Activated naive CD4-positive, alpha-beta T cell treated with anti-CD3 and anti-CD28 coated beads, Interleukin-2, amount 50 U/mL, for 24 hours (primary cell): ENCODE data around the gene GAL3ST2.
"Not testable (repeated sequence)": the region's sequence is repeated elsewhere in the genome, so short reads cannot be mapped to it uniquely, and the experiment has no call there.

Source experiments
- H3K27ac Mint-ChIP-seq: one replicate; pipeline ENCODE4 v1.8.0; 2021; ENCODE audit warnings: mild to moderate bottlenecking, mixed read lengths
- H3K27me3 Mint-ChIP-seq: one replicate; pipeline ENCODE4 v1.8.0; 2021; ENCODE audit warnings: mixed read lengths
- H3K36me3 Mint-ChIP-seq: one replicate; pipeline ENCODE4 v1.8.0; 2021; ENCODE audit warnings: mixed read lengths
- H3K4me1 Mint-ChIP-seq: one replicate; pipeline ENCODE4 v1.8.0; 2021; ENCODE audit warnings: mixed read lengths
- H3K4me3 Mint-ChIP-seq: one replicate; pipeline ENCODE4 v1.8.0; 2021; ENCODE audit warnings: mild to moderate bottlenecking, mixed read lengths
- H3K9me3 Mint-ChIP-seq: one replicate; pipeline ENCODE4 v1.8.0; 2021; ENCODE audit warnings: mixed read lengths

GAL3ST2 gene

DNA sequence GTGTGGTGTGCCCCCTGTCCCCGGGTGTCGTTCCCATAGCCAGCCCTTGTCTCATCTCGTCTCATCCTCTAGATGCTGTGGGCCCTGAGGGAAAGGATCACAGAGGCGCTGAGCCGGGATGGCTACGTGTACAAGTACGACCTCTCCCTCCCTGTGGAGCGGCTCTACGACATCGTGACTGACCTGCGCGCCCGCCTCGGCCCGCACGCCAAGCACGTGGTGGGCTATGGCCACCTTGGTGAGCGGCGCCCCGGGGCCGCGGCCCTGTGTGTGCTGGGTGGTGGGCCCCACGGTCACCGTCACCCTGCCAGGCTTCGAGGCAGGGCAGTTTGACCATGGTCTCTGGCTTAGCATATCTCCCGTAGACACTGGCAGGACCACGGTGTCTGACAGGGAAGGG lies 20.8 kb upstream of the GAL3ST2 start:
- no peaks in the 10 kb centered on the region for H3K9me3 Mint-ChIP-seq
- no peak overlapping the region for H3K27ac Mint-ChIP-seq
- no peak overlapping the region for H3K4me3 Mint-ChIP-seq
- peaks cover 10% of the 10 kb centered on the region for H3K36me3 Mint-ChIP-seq
- H3K4me1 Mint-ChIP-seq = no peaks in the 10 kb centered on the region
- H3K27me3 Mint-ChIP-seq = no peaks in the 10 kb centered on the region

DNA sequence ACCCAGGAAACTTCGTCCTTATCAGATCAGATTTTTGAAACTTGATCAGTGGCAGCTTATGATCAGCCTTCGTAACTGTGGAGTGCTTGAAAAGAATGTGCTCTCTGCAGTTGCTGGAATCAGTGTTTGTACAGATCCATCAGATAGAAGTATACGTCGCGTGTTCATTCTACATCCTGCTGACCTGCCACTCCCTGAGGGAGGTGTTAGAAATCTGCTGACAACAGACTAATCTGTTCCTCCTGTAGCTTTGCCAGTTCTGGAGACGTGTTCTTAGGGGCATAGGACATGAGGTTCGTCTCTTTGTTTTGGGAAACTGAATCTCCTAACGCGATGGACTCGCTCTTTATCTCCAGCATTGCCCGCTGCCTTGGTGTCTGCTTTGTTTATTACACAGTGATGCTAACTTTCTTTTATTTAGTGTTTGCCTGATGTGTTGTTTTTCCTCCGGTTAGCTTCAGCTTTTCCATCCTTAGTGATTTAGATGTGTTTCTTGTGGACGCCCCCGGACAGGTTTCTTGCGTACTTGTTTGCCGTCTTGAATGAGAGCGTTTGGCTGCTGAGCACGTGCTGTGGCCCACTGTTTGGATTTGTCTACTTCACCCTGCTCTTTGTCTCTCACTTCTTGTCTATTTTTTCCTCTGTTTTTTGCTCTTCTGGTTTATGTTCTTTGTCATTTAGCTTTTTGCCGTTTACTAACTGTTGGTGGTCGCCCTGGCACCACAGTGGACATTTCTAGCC lies 17.4 kb upstream of the GAL3ST2 start:
- H3K4me3 Mint-ChIP-seq = no peak overlapping the region
- no peak overlapping the region for H3K27ac Mint-ChIP-seq
- no peaks in the 10 kb centered on the region for H3K9me3 Mint-ChIP-seq
- peaks cover 15% of the 10 kb centered on the region for H3K36me3 Mint-ChIP-seq
- H3K4me1 Mint-ChIP-seq = peaks cover 7% of the 10 kb centered on the region
- no peaks in the 10 kb centered on the region for H3K27me3 Mint-ChIP-seq

DNA sequence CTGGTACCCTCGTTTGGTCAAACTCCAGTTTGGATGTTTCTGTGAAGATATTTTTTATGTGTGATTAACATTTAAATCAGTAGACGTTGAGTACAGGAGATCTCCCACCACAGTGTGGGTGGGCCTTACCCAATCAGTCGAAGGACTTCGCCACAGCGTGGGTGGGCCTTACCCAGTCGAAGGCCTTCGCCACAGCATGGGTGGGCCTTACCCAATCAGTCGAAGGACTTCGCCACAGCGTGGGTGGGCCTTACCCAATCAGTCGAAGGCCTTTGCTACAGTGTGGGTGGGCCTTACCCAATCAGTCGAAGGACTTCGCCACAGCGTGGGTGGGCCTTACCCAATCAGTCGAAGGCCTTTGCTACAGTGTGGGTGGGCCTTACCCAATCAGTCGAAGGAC lies 16.7 kb upstream of the GAL3ST2 start:
- peaks cover 15% of the 10 kb centered on the region for H3K36me3 Mint-ChIP-seq
- not testable (repeated sequence) for H3K9me3 Mint-ChIP-seq, H3K27ac Mint-ChIP-seq, H3K27me3 Mint-ChIP-seq, H3K4me1 Mint-ChIP-seq, H3K4me3 Mint-ChIP-seq

DNA sequence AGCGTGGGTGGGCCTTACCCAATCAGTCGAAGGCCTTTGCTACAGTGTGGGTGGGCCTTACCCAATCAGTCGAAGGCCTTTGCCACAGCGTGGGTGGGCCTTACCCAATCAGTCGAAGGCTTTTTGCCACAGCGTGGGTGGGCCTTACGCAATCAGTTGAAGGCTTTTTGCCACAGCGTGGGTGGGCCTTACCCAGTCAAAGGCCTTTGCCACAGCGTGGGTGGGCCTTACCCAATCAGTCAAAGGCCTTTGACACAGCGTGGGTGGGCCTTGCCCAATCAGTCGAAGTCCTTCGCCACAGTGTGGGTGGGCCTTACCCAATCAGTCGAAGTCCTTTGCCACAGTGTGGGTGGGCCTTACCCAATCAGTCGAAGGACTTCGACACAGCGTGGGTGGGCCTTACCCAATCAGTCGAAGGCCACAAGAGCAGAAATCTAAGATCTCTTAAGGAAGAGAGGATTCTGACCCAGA lies 16.3 kb upstream of the GAL3ST2 start:
- no peak overlapping the region for H3K4me3 Mint-ChIP-seq
- no peaks in the 10 kb centered on the region for H3K27me3 Mint-ChIP-seq
- no peak overlapping the region for H3K27ac Mint-ChIP-seq
- H3K4me1 Mint-ChIP-seq = peaks cover 7% of the 10 kb centered on the region
- H3K36me3 Mint-ChIP-seq = peaks cover 15% of the 10 kb centered on the region
- no peaks in the 10 kb centered on the region for H3K9me3 Mint-ChIP-seq

DNA sequence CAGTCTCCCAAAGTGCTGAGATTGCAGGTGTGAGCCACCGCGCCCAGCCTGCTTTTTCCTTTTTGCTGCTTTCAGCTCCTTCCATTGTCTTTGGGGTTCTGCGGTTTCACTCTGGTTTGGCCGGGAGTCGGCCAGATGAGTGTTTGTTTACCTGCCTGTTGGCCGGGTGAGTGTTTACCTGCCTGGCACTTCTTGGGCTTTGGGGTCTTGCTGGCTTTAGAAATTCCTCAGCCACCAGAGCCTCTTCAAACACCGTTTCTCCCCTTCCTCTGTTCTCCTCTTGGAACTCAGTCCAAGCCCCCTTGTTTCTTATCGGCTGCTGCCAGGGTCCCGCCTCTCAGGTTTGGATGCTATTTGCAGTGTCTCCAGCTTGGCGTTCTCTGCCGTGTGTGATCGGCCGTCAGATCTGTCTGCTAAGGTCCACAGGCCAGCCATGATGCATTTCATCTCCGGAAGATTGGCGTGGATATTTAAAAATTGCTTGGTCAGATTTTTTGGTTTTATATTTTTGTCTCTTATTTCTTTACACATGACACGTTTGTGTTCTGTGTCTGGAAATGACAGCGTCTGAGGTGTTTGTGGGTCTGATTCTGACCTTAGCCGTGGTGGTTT lies 14.2 kb upstream of the GAL3ST2 start:
- H3K4me3 Mint-ChIP-seq = peak overlapping the region; percentile 65
- no peaks in the 10 kb centered on the region for H3K9me3 Mint-ChIP-seq
- H3K27me3 Mint-ChIP-seq = no peaks in the 10 kb centered on the region
- H3K36me3 Mint-ChIP-seq = peaks cover 15% of the 10 kb centered on the region
- peak overlapping the region; percentile 74 for H3K27ac Mint-ChIP-seq
- peaks cover 7% of the 10 kb centered on the region for H3K4me1 Mint-ChIP-seq

DNA sequence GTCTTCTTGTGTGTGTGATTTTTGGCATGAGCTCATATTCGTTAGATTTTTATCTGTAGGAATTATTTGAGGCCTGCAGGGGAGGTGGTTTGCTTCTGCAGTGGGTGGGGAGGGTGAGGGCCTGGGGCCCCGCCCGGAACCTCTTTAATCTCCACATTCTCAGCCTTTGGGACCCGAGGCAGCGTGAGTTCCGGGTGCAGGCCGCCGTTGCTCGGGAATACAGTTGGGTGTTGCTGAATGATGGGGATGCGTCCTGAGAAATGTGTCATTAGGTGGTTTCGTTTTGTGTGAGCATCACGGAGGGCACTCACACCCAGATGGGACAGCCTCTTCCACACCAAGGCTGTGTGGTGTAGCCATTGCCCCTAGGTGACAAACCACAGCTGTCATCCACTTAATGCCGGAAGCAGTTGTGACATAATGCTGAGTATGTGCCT lies 13.7 kb upstream of the GAL3ST2 start:
- Mint-ChIP-seq H3K36me3 (peaks cover 14% of the 10 kb centered on the region), H3K4me3 (peak overlapping the region; percentile 65), H3K27ac (peak overlapping the region; percentile 74), H3K4me1 (peaks cover 7% of the 10 kb centered on the region), H3K9me3 (no peaks in the 10 kb centered on the region), H3K27me3 (no peaks in the 10 kb centered on the region)

DNA sequence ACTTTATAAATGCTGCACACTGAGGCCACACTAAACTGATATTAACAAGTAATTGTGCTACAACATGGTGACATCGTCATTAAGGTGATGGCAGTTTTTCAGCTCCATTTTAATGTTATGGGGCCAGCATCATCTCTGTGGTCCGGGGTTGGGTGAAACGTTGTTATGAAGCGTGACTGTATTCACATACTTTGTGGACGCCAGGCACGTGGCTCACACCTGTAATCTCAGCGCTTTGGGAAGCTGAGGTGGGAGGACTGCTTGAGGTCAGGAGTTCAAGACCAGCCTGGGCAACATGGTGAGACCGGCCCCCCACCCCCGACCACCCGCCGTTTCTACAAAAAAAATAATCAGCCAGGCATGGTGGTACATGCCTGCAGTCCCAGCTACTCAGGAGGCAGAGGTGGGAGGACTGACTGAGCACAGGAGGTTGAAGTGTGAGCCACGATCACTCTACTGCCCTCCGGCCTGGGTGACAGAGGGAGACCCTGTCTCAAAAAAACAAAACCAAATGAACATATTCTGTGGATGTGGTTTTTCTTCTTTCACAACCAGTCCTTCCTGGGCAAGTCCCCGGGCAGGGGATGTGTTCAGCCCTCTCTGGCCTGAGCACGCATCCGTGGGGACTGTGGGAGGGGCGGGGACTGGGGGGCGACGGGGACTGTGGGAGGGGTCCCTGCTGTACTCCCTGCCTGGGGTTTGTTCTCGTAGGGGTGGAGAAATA lies 12.9 kb upstream of the GAL3ST2 start:
- Mint-ChIP-seq H3K27me3 (no peaks in the 10 kb centered on the region), H3K4me3 (no peak overlapping the region), H3K9me3 (no peaks in the 10 kb centered on the region), H3K4me1 (peaks cover 7% of the 10 kb centered on the region), H3K27ac (no peak overlapping the region), H3K36me3 (peaks cover 13% of the 10 kb centered on the region)

DNA sequence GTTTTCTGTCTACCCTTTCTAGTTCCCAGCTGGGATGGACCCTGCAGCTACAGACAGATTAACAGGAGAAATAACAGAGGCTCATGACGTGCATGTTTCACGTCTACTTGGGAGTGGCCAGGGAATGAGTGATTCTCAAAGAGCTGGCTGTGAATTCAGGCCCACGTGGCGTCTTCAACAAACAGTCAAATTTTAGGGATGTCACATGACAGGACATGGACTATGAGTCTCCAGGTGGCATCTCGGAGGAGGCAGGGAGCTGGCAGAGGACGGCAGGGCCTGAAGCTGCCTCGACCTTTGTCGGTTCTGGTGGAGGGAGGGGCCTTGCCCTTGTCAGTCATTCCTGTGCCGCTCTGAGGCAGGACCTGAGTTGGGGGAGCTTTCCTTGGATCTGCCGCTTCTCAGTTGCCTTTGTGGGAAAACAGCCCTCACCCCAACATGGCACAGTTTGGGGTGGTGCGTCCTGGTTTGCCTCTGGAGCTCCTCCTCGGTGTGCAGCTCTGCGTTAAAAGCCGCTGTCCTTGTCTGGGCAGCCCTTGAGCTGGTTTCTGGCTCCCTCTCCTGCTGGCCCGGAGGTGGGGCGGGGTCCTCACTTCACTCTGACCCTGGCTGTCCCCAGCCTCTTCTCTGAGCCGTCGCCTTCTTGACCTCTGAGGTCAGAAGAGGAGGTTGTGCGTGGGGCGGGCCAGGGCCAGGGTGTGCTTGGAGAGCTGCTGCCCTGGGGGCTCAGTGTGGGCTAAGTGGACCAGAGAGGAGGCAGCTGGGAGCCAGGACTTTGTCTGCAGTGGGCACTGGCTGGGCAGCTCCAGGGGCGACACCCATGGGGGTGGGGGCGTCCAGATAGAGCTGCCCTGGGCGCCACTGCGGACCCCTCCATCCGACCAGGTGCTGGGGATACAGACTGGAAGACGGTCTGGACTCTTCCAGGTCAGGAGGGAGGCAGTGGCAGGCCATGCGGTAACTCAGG lies 12.1 kb upstream of the GAL3ST2 start:
- Mint-ChIP-seq H3K27ac (no peak overlapping the region), H3K36me3 (peaks cover 10% of the 10 kb centered on the region), H3K27me3 (no peaks in the 10 kb centered on the region), H3K4me1 (peaks cover 7% of the 10 kb centered on the region), H3K9me3 (no peaks in the 10 kb centered on the region), H3K4me3 (no peak overlapping the region)

DNA sequence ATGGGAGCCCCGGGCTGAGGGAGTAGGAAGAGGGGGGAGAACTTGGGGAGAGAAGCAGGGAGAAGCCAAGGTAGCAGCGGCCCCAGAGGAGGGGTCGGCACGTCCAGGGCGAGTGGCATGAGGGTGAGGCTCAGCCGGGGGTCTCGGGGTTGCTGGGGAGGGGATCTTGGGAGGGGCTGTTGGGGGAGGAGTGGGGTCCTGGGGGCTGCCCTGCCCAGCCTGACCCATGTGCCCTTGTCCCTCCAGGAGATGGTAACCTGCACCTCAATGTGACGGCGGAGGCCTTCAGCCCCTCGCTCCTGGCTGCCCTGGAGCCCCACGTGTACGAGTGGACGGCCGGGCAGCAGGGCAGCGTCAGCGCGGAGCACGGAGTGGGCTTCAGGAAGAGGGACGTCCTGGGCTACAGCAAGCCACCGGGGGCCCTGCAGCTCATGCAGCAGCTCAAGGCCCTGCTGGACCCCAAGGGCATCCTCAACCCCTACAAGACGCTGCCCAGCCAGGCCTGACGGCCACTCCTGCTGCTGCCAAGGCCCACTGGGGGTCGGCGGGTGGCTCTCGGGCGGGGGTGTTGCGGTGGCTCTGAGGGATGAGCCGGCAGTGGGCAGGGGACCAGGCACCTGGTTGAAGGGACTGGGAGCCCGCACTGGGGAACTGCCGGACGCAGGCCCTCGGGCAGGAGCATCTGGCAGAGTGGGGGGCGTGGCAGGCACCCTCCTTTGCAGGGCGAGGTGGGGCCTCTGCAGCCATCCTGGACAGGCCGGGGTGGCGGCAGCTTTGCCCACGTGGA lies 9.0 kb upstream of the GAL3ST2 start:
- Mint-ChIP-seq H3K27me3 (no peaks in the 10 kb centered on the region), H3K9me3 (no peaks in the 10 kb centered on the region), H3K27ac (no peak overlapping the region), H3K4me3 (no peak overlapping the region), H3K4me1 (peaks cover 12% of the 10 kb centered on the region), H3K36me3 (peaks cover 2% of the 10 kb centered on the region)

DNA sequence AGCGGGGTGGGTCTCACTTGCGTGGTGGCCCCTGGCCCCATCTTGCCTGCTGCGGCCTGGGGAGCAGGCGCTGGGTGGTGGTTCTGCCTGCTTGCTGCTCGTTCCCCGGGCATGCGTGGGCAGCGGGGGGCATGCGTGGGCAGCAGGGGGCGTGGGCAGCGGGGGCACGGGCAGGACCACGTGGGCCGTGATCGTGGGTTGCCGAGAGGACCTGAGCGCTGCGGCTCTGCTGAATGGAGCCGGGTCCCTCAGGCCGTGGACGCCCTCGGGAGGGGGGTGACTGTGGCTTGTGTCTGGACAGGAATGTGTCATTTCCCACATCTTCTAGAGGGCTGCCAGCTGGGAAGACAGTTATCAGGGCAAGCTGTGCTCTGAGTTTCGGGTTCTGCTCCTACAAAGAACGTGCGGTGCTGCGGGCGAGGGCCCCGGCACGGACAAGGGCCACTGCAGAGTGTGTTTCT lies 8.3 kb upstream of the GAL3ST2 start:
- Mint-ChIP-seq H3K4me1 (peaks cover 14% of the 10 kb centered on the region), H3K27ac (no peak overlapping the region), H3K4me3 (no peak overlapping the region), H3K27me3 (no peaks in the 10 kb centered on the region), H3K36me3 (no peaks in the 10 kb centered on the region), H3K9me3 (no peaks in the 10 kb centered on the region)

DNA sequence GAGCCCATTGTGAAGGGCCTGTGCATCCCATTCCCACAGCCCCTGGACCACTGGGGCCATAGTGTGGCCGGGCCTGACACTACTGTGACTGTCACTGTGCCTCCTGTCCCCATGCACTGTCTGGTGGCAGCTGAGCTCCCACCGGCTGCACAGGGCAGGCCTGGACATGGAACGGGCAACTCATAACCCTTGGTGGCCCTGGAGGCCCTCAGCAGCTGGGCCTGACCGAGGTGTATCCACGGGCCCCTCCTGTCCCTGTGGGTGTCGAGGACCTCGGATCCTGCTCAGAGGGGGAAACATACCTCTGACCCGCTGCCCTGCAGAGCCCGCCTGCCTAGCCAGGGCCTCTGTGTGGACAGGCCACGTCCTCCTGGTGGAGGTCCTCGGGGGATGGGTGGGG lies 7.8 kb upstream of the GAL3ST2 start:
- peaks cover 14% of the 10 kb centered on the region for H3K4me1 Mint-ChIP-seq
- H3K27ac Mint-ChIP-seq = no peak overlapping the region
- no peak overlapping the region for H3K4me3 Mint-ChIP-seq
- no peaks in the 10 kb centered on the region for H3K27me3 Mint-ChIP-seq
- H3K36me3 Mint-ChIP-seq = no peaks in the 10 kb centered on the region
- no peaks in the 10 kb centered on the region for H3K9me3 Mint-ChIP-seq

DNA sequence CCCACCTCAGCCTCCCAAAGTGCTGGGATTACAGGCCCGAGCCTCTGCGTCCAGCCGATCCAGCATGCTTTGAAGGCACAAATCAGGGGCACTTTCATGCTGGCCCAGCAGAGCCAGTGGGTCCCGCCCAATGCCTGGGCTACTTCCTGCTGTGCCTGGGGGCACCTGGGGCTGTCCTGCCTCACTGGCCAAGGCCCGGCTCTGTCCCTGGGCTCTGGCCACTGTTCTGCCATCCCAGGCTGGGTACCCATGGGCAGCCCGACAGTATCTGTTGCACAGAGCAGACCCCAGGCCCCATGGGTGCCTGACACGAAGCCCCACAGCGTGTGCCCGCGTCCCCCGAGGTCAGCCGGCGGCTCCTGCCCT lies 6.8 kb upstream of the GAL3ST2 start:
- Mint-ChIP-seq H3K27me3 (no peaks in the 10 kb centered on the region), H3K4me3 (no peak overlapping the region), H3K4me1 (peaks cover 14% of the 10 kb centered on the region), H3K36me3 (no peaks in the 10 kb centered on the region), H3K9me3 (no peaks in the 10 kb centered on the region), H3K27ac (no peak overlapping the region)

DNA sequence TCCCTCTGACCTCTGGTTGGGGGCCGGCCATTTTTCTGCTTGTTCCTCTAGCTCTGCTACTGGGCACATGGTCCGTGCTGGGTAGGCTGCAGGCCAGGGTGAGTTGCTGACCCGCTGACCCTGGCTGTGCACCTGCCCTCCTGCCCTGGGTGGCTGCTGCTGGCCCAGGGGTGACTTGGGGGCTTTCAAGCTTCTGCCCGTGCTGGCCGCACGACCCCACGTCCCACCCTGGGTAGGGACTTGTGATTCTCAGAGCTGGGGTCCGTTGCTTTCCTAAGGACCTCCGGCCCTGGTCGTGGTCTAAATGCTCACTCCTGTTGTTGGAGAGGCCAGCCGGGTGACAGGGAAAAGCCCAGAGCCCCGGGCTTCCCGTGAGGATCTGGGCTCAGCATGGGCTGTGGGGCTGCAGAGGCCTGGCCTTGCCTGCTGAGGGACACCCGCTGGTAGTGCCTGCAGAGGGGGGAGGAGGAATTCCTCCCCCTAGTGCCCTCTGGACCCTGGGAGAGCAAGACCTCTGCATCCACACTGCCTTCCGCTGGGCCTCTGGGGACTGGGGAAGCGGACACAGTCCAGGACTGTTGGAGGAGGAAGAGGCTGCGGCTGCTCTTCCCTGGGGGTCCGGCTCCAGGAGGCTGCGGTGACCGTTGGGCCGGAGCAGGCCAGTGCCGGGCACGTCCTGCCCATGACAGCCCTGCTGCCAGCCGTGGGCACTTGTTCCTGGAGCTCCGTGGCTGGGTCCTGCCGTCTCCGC lies 6.3 kb upstream of the GAL3ST2 start:
- Mint-ChIP-seq H3K4me1 (peaks cover 14% of the 10 kb centered on the region), H3K27ac (no peak overlapping the region), H3K36me3 (no peaks in the 10 kb centered on the region), H3K9me3 (no peaks in the 10 kb centered on the region), H3K4me3 (no peak overlapping the region), H3K27me3 (no peaks in the 10 kb centered on the region)

DNA sequence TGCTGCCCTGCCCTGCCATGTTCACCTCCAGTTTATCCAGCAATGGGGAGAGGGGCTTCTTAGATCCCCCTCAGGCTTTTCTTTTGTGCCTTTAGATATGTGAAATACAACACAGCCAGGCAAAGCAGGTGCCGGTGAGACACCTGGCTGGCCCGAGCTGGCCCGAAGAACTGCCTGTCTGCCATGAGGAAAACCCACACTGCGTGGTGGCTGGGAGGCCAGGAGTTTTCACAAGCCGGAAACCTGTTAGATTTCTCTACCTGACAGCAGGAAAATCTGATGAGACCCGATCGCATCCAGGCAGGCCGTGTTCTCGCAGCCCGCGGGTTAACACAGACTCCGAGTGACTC lies 5.7 kb upstream of the GAL3ST2 start:
- Mint-ChIP-seq H3K4me3 (no peak overlapping the region), H3K36me3 (no peaks in the 10 kb centered on the region), H3K27ac (no peak overlapping the region), H3K27me3 (no peaks in the 10 kb centered on the region), H3K4me1 (peaks cover 14% of the 10 kb centered on the region), H3K9me3 (no peaks in the 10 kb centered on the region)
